GM12878 (cell line): ENCODE results near the gene RAP1GAP. TPM values are rescaled to one million over a fixed set of nuclear protein-coding genes. Genes with fewer than 3 reads are reported as not detected.

Source experiments
- ATAC-seq: fragments of 200-7000 bp; cut with Tn5 transposase; 3 replicates; pipeline ENCODE4 v1.9.1; 2020; ENCODE audit warnings: mild to moderate bottlenecking, moderate library complexity
- BruUV-seq: library from RNA; stranded (reverse); fragments of 400-500 nt; replicated peaks from 2 replicates; lab custom pipeline; 2021; lab: Mats Ljungman, UMichigan
- CTCF ChIA-PET: fragments of 300-600 bp; sonication (Branson Sonifier 250); formaldehyde crosslinking; extraction: SDS; loops from one replicate; lab custom pipeline; 2021; ENCODE audit warnings: inconsistent platforms; lab: Yijun Ruan, JAX
- POLR2A ChIA-PET: fragments of 350-600 bp; formaldehyde crosslinking; extraction: SDS; loops from one replicate; lab custom pipeline; 2021; ENCODE audit warnings: inconsistent platforms; lab: Charles Lee
- RAD21 ChIA-PET: fragments of 300-600 bp; sonication (Branson Sonifier 250); formaldehyde crosslinking; loops from one replicate; lab custom pipeline; 2023; ENCODE audit warnings: antibody characterized with exemption; ENCODE audit not compliant: unreplicated experiment; lab: Charles Lee
- SMC1A ChIA-PET: fragments of 300-600 bp; sonication (Branson Sonifier 250); formaldehyde crosslinking; loops from one replicate; lab custom pipeline; 2023; ENCODE audit not compliant: unreplicated experiment, uncharacterized antibody; lab: Charles Lee
- DNase-seq: peaks from one replicate; pipeline ENCODE4 v3.0.0-alpha.2; 2011; ENCODE audit warnings: low read depth, low spot score
- FAIRE-seq: peaks from 3 replicates; lab custom pipeline; 2011; peaks lifted over from hg19 to GRCh38; lab: Jason Lieb, UNC
- H2AFZ ChIP-seq: 2 replicates; pipeline ENCODE4 v1.6.0; 2011; ENCODE audit warnings: low read depth, low read length, control low read depth; ENCODE audit not compliant: control insufficient read depth
- H3K27ac ChIP-seq: 2 replicates; pipeline ENCODE4 v1.5.1; 2011; ENCODE audit warnings: control low read depth; ENCODE audit not compliant: control insufficient read depth, insufficient read depth
- H3K27me3 ChIP-seq, 2 experiments: replicated peaks in 1 of 2; 2 replicates each; pipeline versions ENCODE4 v1.6.0 to v1.6.1; 2011; ENCODE audit warnings: low read length in 1 of 2; ENCODE audit not compliant: control insufficient read depth in 2 of 2, insufficient read depth in 2 of 2
- H3K36me3 ChIP-seq, 2 experiments: 2 replicates each; pipeline ENCODE4 v1.5.1; 2011; ENCODE audit warnings: low read length in 1 of 2; ENCODE audit not compliant: control insufficient read depth in 2 of 2, insufficient read depth in 2 of 2
- H3K4me1 ChIP-seq: 2 replicates; pipeline ENCODE4 v1.6.1; 2011; ENCODE audit warnings: mild to moderate bottlenecking, low read length, moderate library complexity, mixed read lengths; ENCODE audit not compliant: control insufficient read depth, insufficient read depth
- H3K4me2 ChIP-seq: 2 replicates; pipeline ENCODE4 v1.6.0; 2011; ENCODE audit warnings: control low read depth; ENCODE audit not compliant: control insufficient read depth, insufficient read depth
- H3K4me3 ChIP-seq: fragments of 200-600 bp; sonication (generic); 2 replicates; pipeline ENCODE4 v1.5.1; 2016
- H3K79me2 ChIP-seq: 2 replicates; pipeline ENCODE4 v1.6.0; 2011; ENCODE audit warnings: low read length; ENCODE audit not compliant: control insufficient read depth, insufficient read depth
- H3K9ac ChIP-seq: 2 replicates; pipeline ENCODE4 v1.8.0; 2011; ENCODE audit warnings: low read length, control low read depth, mixed read lengths; ENCODE audit not compliant: control insufficient read depth, insufficient read depth
- H3K9me3 ChIP-seq: replicated peaks from 3 replicates; pipeline ENCODE4 v1.5.1; 2011; ENCODE audit warnings: mild to moderate bottlenecking, low read length; ENCODE audit not compliant: control insufficient read depth, insufficient read depth
- H4K20me1 ChIP-seq: 2 replicates; pipeline ENCODE4 v1.6.0; 2011; ENCODE audit not compliant: control insufficient read depth, insufficient read depth
- BHLHE40 ChIP-seq, 2 experiments: fragments of 450-650 bp in 1 of 2; IDR thresholded peaks; 2 replicates each; pipeline ENCODE4 v1.6.1; 2011 to 2017; ENCODE audit warnings: low read depth in 2 of 2, borderline replicate concordance in 1 of 2, improper control_type of control experiment in 1 of 2, low read length in 1 of 2, mild to moderate bottlenecking in 1 of 2
- NR2F1 ChIP-seq: fragments of 450-650 bp; conservative IDR thresholded peaks from 2 replicates; pipeline ENCODE4 v1.6.1; 2017; ENCODE audit warnings: mild to moderate bottlenecking
- POU2F2 ChIP-seq: IDR thresholded peaks from 3 replicates; pipeline ENCODE4 v1.6.1; 2011; ENCODE audit warnings: low read depth, mild to moderate bottlenecking, low read length, borderline replicate concordance
- ZSCAN29 ChIP-seq: fragments of 450-650 bp; IDR thresholded peaks from 2 replicates; pipeline ENCODE4 v1.6.1; 2017; ENCODE audit warnings: mild to moderate bottlenecking, moderate library complexity
- WGBS: methylation state at CpG from one replicate; pipeline ENCODE4 v1.1.6; 2016; ENCODE audit warnings: low lambda C conversion rate; ENCODE audit not compliant: insufficient replicate concordance, insufficient coverage; ENCODE audit errors: missing lambda C conversion rate; 5-methylcytosine and 5-hydroxymethylcytosine counted together
- in situ Hi-C: fragments of 300-500 bp; cut with MboI; formaldehyde crosslinking; loops from 9 replicates; pipeline ENCODE4 v1.14.3; 2018; ENCODE audit warnings: mixed read lengths
- intact Hi-C: fragments of 100-400 bp; cut with micrococcal nuclease; formaldehyde crosslinking; loops from one replicate; pipeline ENCODE4 v1.14.2; 2022; ENCODE audit not compliant: unreplicated experiment
- polyA plus RNA-seq, 11 experiments: library from polyadenylated mRNA; depleted of rRNA in 4 of 11; unstranded in 6 of 11; stranded (reverse) in 5 of 11; fragments of >200 nt; fragmentation: Nextera tagmentation in 4 of 11; fragmentation: Illumina TruSeq in 1 of 11; extraction: Ambion mirVana in 4 of 11; extraction: Trizol in 1 of 11; gene quantifications; 1 replicate in 1 of 11; 2 replicates in 10 of 11; pipeline versions ENCODE4 v1.2.1 to v1.2.3, GENCODE V29; 2011 to 2016; ENCODE audit warnings: inconsistent platforms in 2 of 11, missing spikeins in 2 of 11, low read depth in 1 of 11
- total RNA-seq, 4 experiments: library from RNA; depleted of rRNA in 3 of 4; stranded (reverse); fragments of >200 nt in 3 of 4; fragmentation: Illumina TruSeq in 1 of 4; extraction: Trizol in 1 of 4; gene quantifications; 2 replicates each; pipeline versions ENCODE4 v1.2.1 to v1.2.3, GENCODE V29; 2013 to 2021

Gene RAP1GAP
- total and polyA plus RNA-seq, 10 of the 15 experiments (the other 5 are each of a cell fraction or from before 2014, with no cell fraction given), result 0.04 to 0.96 (median 0.09) TPM; not detected in 3

DNA sequence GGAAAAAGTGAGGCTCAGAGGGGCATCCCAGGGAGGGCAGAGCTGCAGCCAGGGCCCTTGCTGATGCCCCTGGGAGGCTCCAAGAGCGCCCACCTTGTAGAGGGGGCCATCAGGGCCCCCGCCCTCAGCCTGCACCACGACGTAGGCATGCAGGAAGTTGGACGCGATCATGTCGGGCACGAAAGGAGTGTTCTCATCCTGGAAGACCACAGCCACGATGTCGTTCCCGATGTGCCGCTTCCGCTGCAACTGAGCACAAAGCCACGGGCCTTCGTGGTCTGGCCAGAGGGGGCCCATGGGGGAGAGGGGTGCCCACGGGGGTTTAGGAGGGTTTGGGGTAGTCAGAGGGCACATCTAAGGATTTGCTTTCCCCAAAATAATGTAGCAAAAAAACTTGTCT, 59.1 kb downstream of the RAP1GAP start (continued):
- TF ChIP-seq BHLHE40 (IDR thresholded peaks at IDR 0.05; ENCODE audit: borderline replicate concordance in 1 of 2, low read depth in 2 of 2, low read length in 1 of 2), result no peak
- TF ChIP-seq POU2F2, result no peak
- TF ChIP-seq NR2F1, result no peak
- TF ChIP-seq, all 136 proteins: peak for 0

DNA sequence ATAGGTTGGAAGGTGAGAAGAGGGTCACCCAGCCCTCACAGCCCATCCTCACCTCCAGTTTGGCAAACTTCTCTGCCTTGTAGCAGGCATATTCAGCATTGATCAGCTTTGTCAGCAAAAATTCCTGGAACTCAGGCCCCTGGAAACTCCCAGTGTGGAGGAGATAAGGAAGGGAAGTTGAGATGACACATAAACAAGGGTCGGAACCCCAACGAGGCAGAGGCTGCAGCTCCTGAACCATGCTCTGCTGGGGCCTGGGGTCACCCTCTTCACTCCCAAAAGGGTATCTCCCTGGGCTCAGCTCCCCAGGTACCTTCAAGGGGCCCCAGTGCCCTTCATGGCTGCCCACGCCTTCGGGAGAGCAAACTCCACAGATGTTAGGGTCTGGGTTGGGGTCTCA, 60.4 kb downstream of the RAP1GAP start:
- Histone ChIP-seq H3K4me1 (no peaks in the 10 kb centered on the region), H3K27me3 (no peaks in the 10 kb centered on the region; a peak in 1 of 4 replicates), H3K4me2 (no peak overlapping the region), H3K36me3 (no peaks in the 10 kb centered on the region), H3K79me2 (no peaks in the 10 kb centered on the region), H3K4me3 (no peak overlapping the region), H2AFZ (no peak overlapping the region), H4K20me1 (no peaks in the 10 kb centered on the region), H3K27ac (no peak overlapping the region), H3K9ac (no peak overlapping the region), H3K9me3 (no peaks in the 10 kb centered on the region)
- BruUV-seq, result no TSS peak
- ChIA-PET RAD21 (no interaction called here), POLR2A (no interaction called here), CTCF (no interaction called here), SMC1A (no interaction called here)
- no peak for TF ChIP-seq ZSCAN29
- ATAC-seq (no peak), DNase-seq (no peak), FAIRE-seq (no peak)
- 62% methylated on average over 4 of the region's 4 CpGs for WGBS
- intact Hi-C loops (no loop called here), in situ Hi-C loops (no loop called here)
